Chondrocyte (in vitro differentiated cells): ENCODE measurements around the gene HECW1. TPM values are rescaled to one million over a fixed set of nuclear protein-coding genes. Genes with fewer than 3 reads are reported as not detected.

Experiments
- DNase-seq: peaks from one replicate; pipeline ENCODE4 v3.0.0; 2021; ENCODE audit warnings: mixed read lengths, low spot score
- H3K27ac Mint-ChIP-seq: one replicate; pipeline ENCODE4 v1.8.0; 2021; ENCODE audit warnings: mild to moderate bottlenecking, moderate library complexity, mixed read lengths; ENCODE audit not compliant: unreplicated experiment
- H3K27me3 Mint-ChIP-seq: 2 replicates; pipeline ENCODE4 v1.8.0; 2021; ENCODE audit warnings: low read depth, mixed read lengths
- H3K36me3 Mint-ChIP-seq: 2 replicates; pipeline ENCODE4 v1.8.0; 2021; ENCODE audit warnings: low read depth, mixed read lengths
- H3K4me1 Mint-ChIP-seq: 2 replicates; pipeline ENCODE4 v1.8.0; 2021; ENCODE audit warnings: low read depth, mild to moderate bottlenecking, mixed read lengths
- H3K4me3 Mint-ChIP-seq: one replicate; pipeline ENCODE4 v1.8.0; 2021; ENCODE audit warnings: mild to moderate bottlenecking, moderate library complexity, mixed read lengths; ENCODE audit not compliant: unreplicated experiment
- H3K9me3 Mint-ChIP-seq: 2 replicates; pipeline ENCODE4 v1.8.0; 2021; ENCODE audit warnings: low read depth, mixed read lengths
- total RNA-seq: library from RNA; stranded (reverse); gene quantifications from 3 replicates; pipeline ENCODE4 v1.2.1, GENCODE V29; 2021
- TF ChIP-seq, protein P1 (sequence below): fragments of 200-600 bp; sonication (generic); IDR thresholded peaks from 2 replicates; pipeline ENCODE4 v1.5.0; 2021; ENCODE audit warnings: antibody characterized with exemption, mild to moderate bottlenecking, moderate library complexity

HECW1 gene
- total RNA-seq, 1 donor from 2014 or later: 1.9 TPM

DNA sequence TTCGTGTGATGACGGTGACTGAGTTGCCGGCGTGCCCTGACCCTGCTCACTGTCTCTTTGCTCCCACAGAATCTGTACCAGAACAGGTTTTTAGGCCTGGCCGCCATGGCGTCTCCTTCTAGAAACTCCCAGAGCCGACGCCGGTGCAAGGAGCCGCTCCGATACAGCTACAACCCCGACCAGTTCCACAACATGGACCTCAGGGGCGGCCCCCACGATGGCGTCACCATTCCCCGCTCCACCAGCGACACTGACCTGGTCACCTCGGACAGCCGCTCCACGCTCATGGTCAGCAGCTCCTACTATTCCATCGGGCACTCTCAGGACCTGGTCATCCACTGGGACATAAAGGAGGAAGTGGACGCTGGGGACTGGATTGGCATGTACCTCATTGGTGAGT, 199.2 kb downstream of the HECW1 start:
- no peak overlapping the region for H3K27ac Mint-ChIP-seq
- DNase-seq: no peak
- H3K4me1 Mint-ChIP-seq: no peaks in the 10 kb centered on the region
- peaks cover 1% of the 10 kb centered on the region for H3K27me3 Mint-ChIP-seq
- H3K9me3 Mint-ChIP-seq: no peaks in the 10 kb centered on the region
- H3K4me3 Mint-ChIP-seq: no peak overlapping the region
- H3K36me3 Mint-ChIP-seq: no peaks in the 10 kb centered on the region
- TF ChIP-seq, protein P1, sequence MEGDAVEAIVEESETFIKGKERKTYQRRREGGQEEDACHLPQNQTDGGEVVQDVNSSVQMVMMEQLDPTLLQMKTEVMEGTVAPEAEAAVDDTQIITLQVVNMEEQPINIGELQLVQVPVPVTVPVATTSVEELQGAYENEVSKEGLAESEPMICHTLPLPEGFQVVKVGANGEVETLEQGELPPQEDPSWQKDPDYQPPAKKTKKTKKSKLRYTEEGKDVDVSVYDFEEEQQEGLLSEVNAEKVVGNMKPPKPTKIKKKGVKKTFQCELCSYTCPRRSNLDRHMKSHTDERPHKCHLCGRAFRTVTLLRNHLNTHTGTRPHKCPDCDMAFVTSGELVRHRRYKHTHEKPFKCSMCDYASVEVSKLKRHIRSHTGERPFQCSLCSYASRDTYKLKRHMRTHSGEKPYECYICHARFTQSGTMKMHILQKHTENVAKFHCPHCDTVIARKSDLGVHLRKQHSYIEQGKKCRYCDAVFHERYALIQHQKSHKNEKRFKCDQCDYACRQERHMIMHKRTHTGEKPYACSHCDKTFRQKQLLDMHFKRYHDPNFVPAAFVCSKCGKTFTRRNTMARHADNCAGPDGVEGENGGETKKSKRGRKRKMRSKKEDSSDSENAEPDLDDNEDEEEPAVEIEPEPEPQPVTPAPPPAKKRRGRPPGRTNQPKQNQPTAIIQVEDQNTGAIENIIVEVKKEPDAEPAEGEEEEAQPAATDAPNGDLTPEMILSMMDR: no peak

DNA sequence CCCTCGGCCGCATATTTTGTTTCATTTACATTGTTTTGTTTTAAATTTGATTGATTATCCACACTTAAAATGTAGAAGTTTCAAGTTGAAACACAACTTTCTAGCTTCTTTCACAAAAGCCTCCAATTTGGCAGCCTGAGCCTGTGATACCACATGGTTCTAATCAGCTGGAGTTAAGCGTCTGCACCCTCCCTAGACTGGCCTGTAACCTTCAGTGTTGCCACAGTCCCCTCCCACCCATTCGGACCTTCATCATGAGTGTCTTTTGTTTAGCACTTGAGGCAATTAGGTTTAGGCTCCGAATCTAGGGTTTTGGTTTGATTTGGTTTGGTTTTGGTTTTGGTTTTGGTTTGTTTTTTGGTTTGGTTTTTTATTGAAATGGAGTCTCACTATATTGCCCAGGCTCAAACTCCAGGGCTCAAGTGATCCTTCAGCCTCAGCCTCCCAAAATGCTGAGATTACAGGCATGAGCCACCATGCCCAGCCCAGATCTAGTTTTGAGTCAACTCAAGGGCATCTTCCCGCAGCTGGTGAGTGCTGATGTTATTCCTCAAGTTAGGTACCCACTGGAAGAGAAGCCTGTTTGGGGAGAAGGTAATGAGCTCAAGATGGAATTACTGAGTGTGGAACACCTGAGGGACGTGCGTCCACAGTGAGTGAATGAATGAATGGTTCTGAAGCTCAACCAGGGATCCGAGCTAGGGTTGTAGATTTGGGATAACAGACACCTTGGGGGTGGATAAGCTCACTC, 201.4 kb downstream of the HECW1 start:
- DNase-seq: no peak
- H3K4me1 Mint-ChIP-seq: no peaks in the 10 kb centered on the region
- no peak overlapping the region for H3K27ac Mint-ChIP-seq
- peaks cover 1% of the 10 kb centered on the region for H3K27me3 Mint-ChIP-seq
- H3K4me3 Mint-ChIP-seq: no peak overlapping the region
- H3K9me3 Mint-ChIP-seq: no peaks in the 10 kb centered on the region
- TF ChIP-seq, protein P1: no peak
- no peaks in the 10 kb centered on the region for H3K36me3 Mint-ChIP-seq

DNA sequence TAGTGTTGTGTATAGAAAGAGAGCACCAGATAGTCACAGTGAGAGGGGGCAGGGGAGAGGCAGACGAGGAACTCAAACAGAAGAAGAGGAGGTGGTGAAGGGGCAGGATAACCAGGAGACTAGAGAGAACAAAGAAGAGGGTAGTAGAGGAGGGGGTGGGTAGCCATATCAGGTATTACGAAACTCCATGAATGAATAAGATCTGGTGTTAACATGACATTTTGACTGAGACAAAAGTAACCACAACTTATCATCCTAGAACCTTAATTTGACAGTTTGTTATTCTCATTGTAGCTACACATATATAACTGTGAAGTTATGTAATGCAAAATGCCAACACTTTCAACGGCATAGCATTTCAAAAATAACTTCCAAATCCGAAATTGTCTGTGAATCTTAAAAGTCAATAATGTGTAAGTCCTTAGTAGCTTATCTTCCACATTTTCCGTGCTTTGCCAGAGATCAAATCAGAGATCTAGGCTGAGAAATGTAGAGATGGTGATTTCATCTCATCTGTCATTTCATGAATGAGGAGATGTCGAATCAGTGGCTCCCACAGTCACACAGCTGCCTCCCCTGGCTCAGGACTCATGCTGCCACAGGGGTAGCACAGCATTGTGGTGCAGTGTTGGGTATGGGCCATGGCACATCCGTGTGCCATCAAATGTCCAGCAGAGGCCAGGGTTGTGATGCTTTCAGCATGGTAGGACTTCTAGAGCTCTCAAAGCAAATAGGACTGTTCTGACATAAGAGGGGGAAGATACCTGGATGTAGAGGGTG, 202.1 kb downstream of the HECW1 start:
- no peak overlapping the region for H3K4me3 Mint-ChIP-seq
- no peaks in the 10 kb centered on the region for H3K36me3 Mint-ChIP-seq
- H3K27me3 Mint-ChIP-seq: no peaks in the 10 kb centered on the region
- H3K9me3 Mint-ChIP-seq: no peaks in the 10 kb centered on the region
- TF ChIP-seq, protein P1: no peak
- no peak for DNase-seq
- no peak overlapping the region for H3K27ac Mint-ChIP-seq
- no peaks in the 10 kb centered on the region for H3K4me1 Mint-ChIP-seq

DNA sequence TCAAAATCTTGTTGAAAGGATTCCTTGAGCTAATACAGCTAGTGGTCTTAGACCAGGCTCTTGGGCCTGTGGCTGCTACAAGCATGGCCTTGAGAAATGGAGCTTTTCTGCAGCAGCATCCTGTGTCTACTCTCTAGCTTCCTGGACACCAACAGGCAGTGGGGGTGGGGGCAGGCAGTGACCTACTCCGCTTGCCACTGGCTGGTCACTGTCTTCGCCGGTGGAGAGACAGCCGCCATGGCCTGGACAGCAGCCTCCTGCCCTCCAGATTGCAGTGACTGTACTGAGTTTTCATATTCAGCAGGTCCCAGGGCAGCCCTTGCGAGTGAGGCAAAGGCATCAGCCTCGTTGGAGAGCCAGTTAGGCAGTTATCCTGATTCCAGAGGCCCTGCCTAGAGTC, 204.6 kb downstream of the HECW1 start:
- DNase-seq: no peak
- H3K27ac Mint-ChIP-seq: no peak overlapping the region

DNA sequence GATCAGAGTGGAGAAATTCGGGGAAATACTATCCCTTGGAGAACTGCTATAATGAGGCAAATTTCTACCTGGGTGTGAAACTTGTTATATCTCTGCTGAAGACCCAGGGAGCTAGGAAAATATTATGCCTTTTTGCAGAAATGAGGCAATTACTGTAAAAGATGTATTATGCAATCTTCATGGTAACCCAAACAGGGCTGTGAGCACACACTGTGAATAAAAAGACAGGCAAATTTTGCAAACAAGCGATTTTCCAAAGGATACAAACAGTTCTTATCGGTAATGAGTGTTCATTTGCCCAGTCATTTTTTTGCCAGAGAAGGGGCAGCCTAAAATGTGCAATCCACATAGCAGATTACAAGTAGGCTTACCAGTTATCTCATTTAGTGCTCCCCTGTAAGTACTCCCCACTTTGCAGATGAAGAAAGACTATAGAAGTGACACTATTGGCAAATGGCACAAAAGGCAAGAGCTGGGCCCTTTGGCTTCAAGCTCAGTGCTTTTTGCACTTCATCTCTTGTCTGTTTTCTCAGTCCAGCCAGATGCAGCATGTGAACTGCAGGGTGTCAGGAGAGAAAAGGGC, 205.8 kb downstream of the HECW1 start:
- TF ChIP-seq, protein P1: no peak
- peaks cover 7% of the 10 kb centered on the region for H3K27me3 Mint-ChIP-seq
- H3K9me3 Mint-ChIP-seq: no peaks in the 10 kb centered on the region
- no peak for DNase-seq
- H3K27ac Mint-ChIP-seq: no peak overlapping the region
- no peaks in the 10 kb centered on the region for H3K36me3 Mint-ChIP-seq
- no peak overlapping the region for H3K4me3 Mint-ChIP-seq
- no peaks in the 10 kb centered on the region for H3K4me1 Mint-ChIP-seq

More for the DNA sequence above, 204.6 kb downstream of the HECW1 start:
- Mint-ChIP-seq H3K4me1 (no peaks in the 10 kb centered on the region), H3K27me3 (peaks cover 4% of the 10 kb centered on the region), H3K36me3 (no peaks in the 10 kb centered on the region), H3K9me3 (no peaks in the 10 kb centered on the region), H3K4me3 (no peak overlapping the region)
- TF ChIP-seq, protein P1: no peak
